Right hindlimb (tissue), 1 donor: ENCODE results near the gene ZBTB7A.

Source experiments
- DNase-seq: peaks from one replicate; pipeline ENCODE4 v3.0.0-alpha.2; 2018

Gene ZBTB7A

GRCh38 chr19:4035018-4035566 is 31.6 kb downstream of the ZBTB7A start:
- DNase-seq: no peak

GRCh38 chr19:4034048-4035017 is 32.4 kb downstream of the ZBTB7A start:
- no peak for DNase-seq

- no peak for DNase-seq
These were observed 33.4 kb downstream of the ZBTB7A start for GRCh38 chr19:4033028-4033956.

- no peak for DNase-seq
These were observed 34.3 kb downstream of the ZBTB7A start for GRCh38 chr19:4032436-4032835.

- no peak for DNase-seq
These were observed 35.3 kb downstream of the ZBTB7A start for GRCh38 chr19:4031420-4031819.

- DNase-seq: no peak
These were observed 35.7 kb downstream of the ZBTB7A start for GRCh38 chr19:4030981-4031380.

GRCh38 chr19:4030552-4030951 is 36.1 kb downstream of the ZBTB7A start:
- DNase-seq: no peak

GRCh38 chr19:4029247-4029614 is 37.5 kb downstream of the ZBTB7A start:
- DNase-seq: no peak

GRCh38 chr19:4028334-4029246 is 38.1 kb downstream of the ZBTB7A start:
- DNase-seq: no peak

GRCh38 chr19:4027146-4027545 is 39.6 kb downstream of the ZBTB7A start:
- no peak for DNase-seq

- DNase-seq: no peak
These were observed 41.4 kb downstream of the ZBTB7A start for GRCh38 chr19:4025317-4025716.

- DNase-seq: no peak
These were observed 42.9 kb downstream of the ZBTB7A start for GRCh38 chr19:4023600-4024398.

- no peak for DNase-seq
These were observed 47.1 kb downstream of the ZBTB7A start for GRCh38 chr19:4019578-4019977.

GRCh38 chr19:4018775-4019504 is 47.8 kb downstream of the ZBTB7A start:
- DNase-seq: no peak

- DNase-seq: no peak
These were observed 48.5 kb downstream of the ZBTB7A start for GRCh38 chr19:4018140-4018613.

- no peak for DNase-seq
These were observed 49.6 kb downstream of the ZBTB7A start for GRCh38 chr19:4016903-4017638.

- no peak for DNase-seq
These were observed 50.2 kb downstream of the ZBTB7A start for GRCh38 chr19:4016486-4016885.

- no peak for DNase-seq
These were observed 50.8 kb downstream of the ZBTB7A start for GRCh38 chr19:4015705-4016402.
